Right atrium auricular region (tissue), 2 donors: ENCODE results near the gene CDT1. TPM values are rescaled to one million over a fixed set of nuclear protein-coding genes. Genes with fewer than 3 reads are reported as not detected.

ENCODE experiments used
- DNase-seq: peaks from one replicate; pipeline ENCODE4 v3.0.0-alpha.2; 2019; ENCODE audit warnings: low spot score
- H3K27ac ChIP-seq, 2 donors: fragments of 200-600 bp; sonication (generic); 1 replicate in 1 of 2; 2 replicates in 1 of 2; pipeline ENCODE4 v1.5.1; 2016 to 2019
- H3K27me3 ChIP-seq, 2 donors: fragments of 200-600 bp; sonication (generic); one replicate each; pipeline versions ENCODE4 v1.5.1 to v1.6.0; 2017 to 2019
- H3K36me3 ChIP-seq: fragments of 200-600 bp; sonication (generic); one replicate; pipeline ENCODE4 v1.5.1; 2016
- H3K4me1 ChIP-seq, 2 donors: fragments of 200-600 bp; sonication (generic); one replicate each; pipeline versions ENCODE4 v1.5.1 to v1.6.0; 2017 to 2019
- H3K4me3 ChIP-seq, 2 donors: fragments of 200-600 bp; sonication (generic); 1 replicate in 1 of 2; 2 replicates in 1 of 2; pipeline ENCODE4 v1.5.1; 2017 to 2019; ENCODE audit warnings: mild to moderate bottlenecking in 1 of 2, moderate library complexity in 1 of 2
- H3K9me3 ChIP-seq, 2 donors: fragments of 200-600 bp; sonication (generic); one replicate each; pipeline ENCODE4 v1.5.1; 2019
- CTCF ChIP-seq, 2 donors: fragments of 200-600 bp; sonication (generic); IDR thresholded peaks; one replicate each; pipeline ENCODE4 v1.5.1; 2019; ENCODE audit warnings: antibody characterized with exemption in 2 of 2
- total RNA-seq, 2 donors: library from RNA; depleted of rRNA; stranded (reverse); fragments of >200 nt; gene quantifications; one replicate each; pipeline ENCODE4 v1.1.0, GENCODE V29; 2016

CDT1 gene
- total RNA-seq, 2 donors from 2014 or later: 0.39 to 1.3 TPM

DNA sequence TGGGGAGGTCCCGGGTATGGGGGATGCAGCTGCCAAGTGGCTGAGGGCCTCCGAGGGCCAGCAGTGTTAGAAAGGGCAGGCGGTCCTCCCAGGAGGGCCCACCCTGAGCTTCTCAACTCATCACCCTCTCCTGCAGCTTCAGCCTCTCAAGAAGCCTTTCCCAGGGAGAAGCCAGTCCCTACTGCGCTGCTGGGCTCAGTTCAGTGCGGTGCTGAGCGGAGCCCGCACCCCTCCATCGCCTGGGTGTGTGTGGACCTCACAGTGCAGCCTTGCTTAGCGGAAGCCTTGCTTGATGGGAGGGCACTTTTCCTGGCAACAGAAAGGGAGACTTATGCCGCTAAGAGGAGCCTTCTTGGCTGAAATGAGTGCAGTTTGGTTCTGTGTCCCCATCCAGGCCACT, 11.6 kb downstream of the CDT1 start:
- no peak overlapping the region for H3K27ac ChIP-seq
- H3K27me3 ChIP-seq: no peaks in the 10 kb centered on the region
- H3K4me1 ChIP-seq: peaks cover 0 to 29% of the 10 kb centered on the region in 2 donors
- DNase-seq: no peak
- H3K36me3 ChIP-seq: no peaks in the 10 kb centered on the region
- H3K9me3 ChIP-seq: no peaks in the 10 kb centered on the region
- no peak for TF ChIP-seq CTCF (IDR thresholded peaks at IDR 0.05)
- no peak overlapping the region for H3K4me3 ChIP-seq

DNA sequence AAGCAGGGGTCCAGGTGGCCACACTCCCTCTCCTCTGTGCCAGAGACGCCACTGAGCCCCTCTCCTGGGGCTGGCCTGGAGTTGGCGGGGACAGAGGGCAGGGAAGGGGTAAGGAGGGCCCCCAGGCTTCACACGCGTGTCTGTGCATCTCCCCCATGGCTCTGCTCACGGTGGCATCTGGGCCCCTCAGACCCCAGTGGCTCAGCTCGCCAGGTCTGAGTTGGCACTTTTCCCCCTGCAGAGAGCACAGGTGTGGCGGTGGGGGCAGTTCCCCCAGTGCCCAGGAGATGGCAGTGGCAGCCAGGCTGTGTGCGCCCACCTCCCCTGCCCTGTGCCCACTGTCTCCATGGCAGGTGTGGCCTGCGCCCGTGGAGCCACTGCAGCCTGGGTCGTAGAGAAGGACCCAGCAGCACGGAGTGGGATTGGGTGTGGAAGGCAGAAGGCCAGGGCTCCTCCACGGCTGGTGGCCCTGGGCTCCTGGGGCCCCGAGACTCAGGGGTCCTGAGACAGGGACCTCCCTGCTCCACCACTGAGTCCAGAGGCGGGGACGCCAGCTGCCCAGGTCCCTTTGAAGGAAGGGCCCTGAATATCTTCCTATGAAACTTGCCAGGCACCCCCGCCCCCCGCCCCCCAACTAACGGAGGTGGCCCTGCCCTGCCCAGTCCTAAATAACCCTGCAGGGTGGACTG, 12.5 kb downstream of the CDT1 start:
- no peak overlapping the region for H3K4me3 ChIP-seq
- no peak overlapping the region for H3K27ac ChIP-seq
- H3K4me1 ChIP-seq: peaks cover 0 to 21% of the 10 kb centered on the region in 2 donors
- no peak for DNase-seq
- no peaks in the 10 kb centered on the region for H3K27me3 ChIP-seq
- H3K36me3 ChIP-seq: no peaks in the 10 kb centered on the region
- TF ChIP-seq CTCF (IDR thresholded peaks at IDR 0.05): peak; percentile 39 to 75
- no peaks in the 10 kb centered on the region for H3K9me3 ChIP-seq

DNA sequence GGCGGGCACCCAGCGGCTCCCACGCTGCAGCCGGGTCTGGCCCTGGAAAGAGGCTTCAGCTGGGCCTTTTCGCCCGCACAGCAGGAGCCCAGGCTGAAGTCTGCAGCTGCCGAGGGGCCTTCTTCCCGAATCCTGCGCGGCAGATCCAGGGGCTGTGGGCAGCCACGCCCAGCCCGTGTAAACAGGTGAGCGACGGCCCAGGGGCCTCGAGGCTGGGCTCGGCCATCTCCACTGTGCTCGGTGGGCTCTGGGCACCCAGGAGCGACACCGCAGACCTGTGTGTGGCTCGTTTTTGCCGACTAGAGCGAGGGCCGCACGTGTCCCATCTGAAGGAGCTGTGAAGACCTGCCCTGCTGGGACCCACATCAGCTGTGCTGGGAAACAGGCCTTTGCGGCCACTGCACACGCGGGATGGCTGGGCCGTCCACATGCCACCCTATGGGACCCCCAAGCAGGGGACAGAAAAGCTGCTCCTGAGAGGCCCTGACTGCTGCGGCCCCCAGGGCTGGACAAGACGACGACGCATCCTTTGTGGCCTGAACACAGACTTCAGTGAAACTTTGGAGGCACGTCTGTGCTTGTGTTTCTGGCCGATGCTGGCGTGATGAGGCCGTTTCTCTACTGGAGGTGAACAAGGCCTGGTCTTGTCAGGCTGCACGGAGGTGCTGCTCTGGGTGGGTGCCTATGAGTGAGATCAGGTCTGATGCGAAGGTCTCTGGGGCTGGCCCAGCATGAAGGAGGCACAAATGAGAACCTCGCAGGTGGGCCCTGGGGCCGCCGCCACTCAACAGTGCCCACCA, 13.3 kb downstream of the CDT1 start:
- Histone ChIP-seq H3K27ac (no peak overlapping the region), H3K27me3 (no peaks in the 10 kb centered on the region), H3K4me3 (no peak overlapping the region), H3K36me3 (peaks cover 2% of the 10 kb centered on the region), H3K9me3 (no peaks in the 10 kb centered on the region), H3K4me1 (peaks cover 0 to 16% of the 10 kb centered on the region in 2 donors)
- no peak for DNase-seq
- TF ChIP-seq CTCF (IDR thresholded peaks at IDR 0.05): no peak

DNA sequence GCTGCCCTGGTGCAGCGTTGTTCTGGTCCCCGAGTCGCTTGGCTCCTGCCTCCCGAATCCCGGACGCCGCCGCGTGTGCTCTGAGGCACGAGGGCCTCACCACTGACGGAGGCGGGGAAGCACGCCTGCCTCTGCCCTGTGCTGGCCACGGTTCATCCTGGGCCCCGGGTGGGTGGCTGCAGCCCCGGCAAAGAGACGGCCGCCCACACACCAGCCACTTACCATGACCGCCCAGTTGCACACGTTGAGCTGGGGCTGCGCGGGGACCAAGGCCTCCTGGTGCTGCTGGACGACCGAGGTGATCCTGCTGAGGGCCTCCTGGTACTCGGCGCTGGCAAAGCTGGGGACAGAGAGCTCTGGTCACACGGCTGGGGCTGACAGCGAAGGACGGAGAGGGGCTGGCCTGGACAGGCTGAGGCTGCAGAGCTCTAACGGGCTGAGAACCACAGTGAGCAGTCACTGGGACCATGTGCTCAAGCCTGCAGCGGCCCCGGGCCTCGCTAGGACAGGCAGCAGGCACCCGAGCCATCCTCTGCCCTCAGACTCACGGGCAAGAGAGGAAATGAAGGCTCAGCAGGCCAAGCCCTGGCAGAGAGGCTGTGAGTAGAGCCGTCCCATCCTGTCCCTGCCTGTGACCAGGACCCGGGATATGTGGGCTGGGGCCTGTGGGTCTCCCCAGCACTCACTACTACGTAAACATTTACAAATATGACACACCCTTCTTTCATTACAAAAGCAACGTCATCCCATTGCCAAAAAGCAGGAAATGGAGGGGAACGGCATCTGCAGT, 14.4 kb downstream of the CDT1 start:
- Histone ChIP-seq H3K27me3 (no peaks in the 10 kb centered on the region), H3K36me3 (peaks cover 12% of the 10 kb centered on the region), H3K9me3 (no peaks in the 10 kb centered on the region), H3K4me1 (peaks cover 0 to 6% of the 10 kb centered on the region in 2 donors), H3K4me3 (no peak overlapping the region), H3K27ac (no peak overlapping the region)
- TF ChIP-seq CTCF (IDR thresholded peaks at IDR 0.05): no peak
- no peak for DNase-seq

- no peak for DNase-seq
- no peak overlapping the region for H3K27ac ChIP-seq
- H3K27me3 ChIP-seq: no peaks in the 10 kb centered on the region
- TF ChIP-seq CTCF (IDR thresholded peaks at IDR 0.05): no peak
- H3K4me3 ChIP-seq: no peak overlapping the region
- peaks cover 14% of the 10 kb centered on the region for H3K36me3 ChIP-seq
- peaks cover 0 to under 1% of the 10 kb centered on the region in 2 donors for H3K4me1 ChIP-seq
- H3K9me3 ChIP-seq: no peaks in the 10 kb centered on the region
Measured at GRCh38 chr16:88818575-88818874, 14.9 kb downstream of the CDT1 start.
